Kidney epithelial cell (primary cell): ENCODE measurements around the gene RGS17. TPM values are rescaled to one million over a fixed set of nuclear protein-coding genes. Genes with fewer than 3 reads are reported as not detected.
"Not testable (repeated sequence)": the region's sequence is repeated elsewhere in the genome, so short reads cannot be mapped to it uniquely, and the experiment has no call there.

Experiments used
- DNase-seq: peaks from one replicate; pipeline ENCODE4 v3.0.0-alpha.2; 2010; ENCODE audit warnings: low read depth
- H3K27me3 ChIP-seq: 2 replicates; pipeline ENCODE4 v1.6.0; 2011; ENCODE audit warnings: low read length; ENCODE audit not compliant: control insufficient read depth, insufficient read depth
- H3K36me3 ChIP-seq: 2 replicates; pipeline ENCODE4 v1.5.1; 2011; ENCODE audit warnings: low read length; ENCODE audit not compliant: control insufficient read depth, insufficient read depth
- H3K4me3 ChIP-seq: 2 replicates; pipeline ENCODE4 v1.5.1; 2011; ENCODE audit warnings: low read depth, mild to moderate bottlenecking, control low read depth, low read length
- CTCF ChIP-seq: IDR thresholded peaks from 2 replicates; pipeline ENCODE4 v1.5.1; 2011; ENCODE audit warnings: mild to moderate bottlenecking, moderate library complexity, low read length, control low read depth, inconsistent platforms; ENCODE audit not compliant: insufficient read depth, poor library complexity, severe bottlenecking
- total RNA-seq: library from RNA; depleted of rRNA; stranded (reverse); fragments of >200 nt; gene quantifications from 2 replicates; pipeline ENCODE4 v1.2.3, GENCODE V29; 2015

Gene RGS17
- total RNA-seq, 1 donor from 2014 or later: 11.2 TPM

- no peak for DNase-seq
- Histone ChIP-seq H3K36me3 (no peaks in the 10 kb centered on the region), H3K27me3 (no peaks in the 10 kb centered on the region), H3K4me3 (no peak overlapping the region)
- TF ChIP-seq CTCF: no peak
Observed at GRCh38 chr6:153146413-153146812, 15.3 kb upstream of the RGS17 start.

- TF ChIP-seq CTCF: no peak
- no peak overlapping the region for H3K4me3 ChIP-seq
Observed at GRCh38 chr6:153145591-153145990, 14.5 kb upstream of the RGS17 start.

GRCh38 chr6:153143200-153143599 is 12.1 kb upstream of the RGS17 start:
- Histone ChIP-seq H3K27me3 (no peaks in the 10 kb centered on the region), H3K36me3 (no peaks in the 10 kb centered on the region), H3K4me3 (no peak overlapping the region)
- no peak for DNase-seq
- no peak for TF ChIP-seq CTCF

More at GRCh38 chr6:153145591-153145990, 14.5 kb upstream of the RGS17 start:
- no peak for DNase-seq
- H3K36me3 ChIP-seq: no peaks in the 10 kb centered on the region
- no peaks in the 10 kb centered on the region for H3K27me3 ChIP-seq

GRCh38 chr6:153140299-153140698 is 9.2 kb upstream of the RGS17 start:
- H3K27me3 ChIP-seq: no peaks in the 10 kb centered on the region
- no peak for TF ChIP-seq CTCF
- H3K4me3 ChIP-seq: no peak overlapping the region
- DNase-seq: no peak
- H3K36me3 ChIP-seq: no peaks in the 10 kb centered on the region

GRCh38 chr6:153138930-153139329 is 7.8 kb upstream of the RGS17 start:
- H3K36me3 ChIP-seq: no peaks in the 10 kb centered on the region
- H3K27me3 ChIP-seq: no peaks in the 10 kb centered on the region
- no peak for DNase-seq
- TF ChIP-seq CTCF: no peak
- no peak overlapping the region for H3K4me3 ChIP-seq

- TF ChIP-seq CTCF: no peak
- no peak for DNase-seq
- no peaks in the 10 kb centered on the region for H3K27me3 ChIP-seq
- H3K36me3 ChIP-seq: no peaks in the 10 kb centered on the region
- no peak overlapping the region for H3K4me3 ChIP-seq
Observed at GRCh38 chr6:153135681-153136080, 4.6 kb upstream of the RGS17 start.

- H3K27me3 ChIP-seq, DNase-seq, H3K4me3 ChIP-seq, H3K36me3 ChIP-seq: not testable (repeated sequence)
Observed at GRCh38 chr6:153133667-153134066, 2.6 kb upstream of the RGS17 start.
